GM12878 (cell line): Measurements from ENCODE around the gene DENND1A.

Experiments
- POLR2A ChIP-seq: IDR thresholded peaks from 2 replicates; pipeline ENCODE4 v1.6.1; 2011; ENCODE audit warnings: low read depth, mild to moderate bottlenecking, low read length
- TF ChIP-seq, protein P1 (sequence below), 3 experiments: IDR thresholded peaks in 2 of 3; conservative IDR thresholded peaks in 1 of 3; 2 replicates each; pipeline ENCODE4 v1.5.1; 2011; ENCODE audit warnings: low read depth in 3 of 3, low read length in 3 of 3, mild to moderate bottlenecking in 3 of 3, control low read depth in 2 of 3, moderate library complexity in 2 of 3, inconsistent platforms in 1 of 3, mixed read lengths in 1 of 3; ENCODE audit not compliant: control insufficient read depth in 2 of 3, insufficient read depth in 1 of 3; ENCODE audit errors: extremely low read depth in 1 of 3

DNA sequence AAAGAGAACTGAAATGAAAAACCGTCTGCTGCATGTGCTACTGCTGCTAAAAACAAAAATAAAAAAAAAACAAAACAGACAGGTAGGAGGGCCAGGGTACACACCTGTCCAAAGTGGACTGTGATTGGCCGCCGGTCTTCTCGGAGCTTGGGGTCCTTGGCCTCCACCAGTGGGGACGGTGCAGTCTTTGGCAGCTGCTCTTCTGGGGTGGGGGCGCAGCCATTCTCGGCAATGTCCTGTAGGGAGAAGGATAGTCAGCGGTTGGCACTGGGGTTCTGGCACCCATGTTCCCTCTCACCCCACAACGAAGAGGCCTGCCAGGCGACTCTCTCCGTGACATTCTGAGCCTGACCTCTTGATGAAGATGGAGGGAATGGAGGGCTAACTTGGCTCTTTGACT, 489.7 kb downstream of the DENND1A start:
- TF ChIP-seq, protein P1, sequence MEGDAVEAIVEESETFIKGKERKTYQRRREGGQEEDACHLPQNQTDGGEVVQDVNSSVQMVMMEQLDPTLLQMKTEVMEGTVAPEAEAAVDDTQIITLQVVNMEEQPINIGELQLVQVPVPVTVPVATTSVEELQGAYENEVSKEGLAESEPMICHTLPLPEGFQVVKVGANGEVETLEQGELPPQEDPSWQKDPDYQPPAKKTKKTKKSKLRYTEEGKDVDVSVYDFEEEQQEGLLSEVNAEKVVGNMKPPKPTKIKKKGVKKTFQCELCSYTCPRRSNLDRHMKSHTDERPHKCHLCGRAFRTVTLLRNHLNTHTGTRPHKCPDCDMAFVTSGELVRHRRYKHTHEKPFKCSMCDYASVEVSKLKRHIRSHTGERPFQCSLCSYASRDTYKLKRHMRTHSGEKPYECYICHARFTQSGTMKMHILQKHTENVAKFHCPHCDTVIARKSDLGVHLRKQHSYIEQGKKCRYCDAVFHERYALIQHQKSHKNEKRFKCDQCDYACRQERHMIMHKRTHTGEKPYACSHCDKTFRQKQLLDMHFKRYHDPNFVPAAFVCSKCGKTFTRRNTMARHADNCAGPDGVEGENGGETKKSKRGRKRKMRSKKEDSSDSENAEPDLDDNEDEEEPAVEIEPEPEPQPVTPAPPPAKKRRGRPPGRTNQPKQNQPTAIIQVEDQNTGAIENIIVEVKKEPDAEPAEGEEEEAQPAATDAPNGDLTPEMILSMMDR (IDR thresholded peaks at IDR 0.05 in 2 of 3, conservative IDR thresholded peaks at IDR 0.05 in 1 of 3; ENCODE audit: control insufficient read depth in 2 of 3, extremely low read depth in 1 of 3, insufficient read depth in 1 of 3, low read depth in 3 of 3, low read length in 3 of 3): no peak
- TF ChIP-seq POLR2A: no peak
